Inflammatory macrophage (primary cell): ENCODE results near the gene EXOC6.
A peak's percentile ranks its signal among the peaks of the same experiment; 100 is the strongest.

Experiments used
- DNase-seq, 2 donors: peaks; one replicate each; pipeline ENCODE4 v3.0.0-alpha.2; 2020 to 2022

The EXOC6 gene

GRCh38 chr10:92834331-92834730, 14.0 kb upstream of the EXOC6 start:
- no peak for DNase-seq

GRCh38 chr10:92834986-92835385, 13.3 kb upstream of the EXOC6 start:
- DNase-seq: no peak

GRCh38 chr10:92837456-92837855, 10.9 kb upstream of the EXOC6 start:
- DNase-seq: no peak

- peak; percentile 74 to 77 for DNase-seq
These were observed 8.9 kb upstream of the EXOC6 start for GRCh38 chr10:92839191-92840085.

GRCh38 chr10:92844746-92845145, 3.6 kb upstream of the EXOC6 start:
- no peak for DNase-seq

GRCh38 chr10:92845921-92846320, 2.4 kb upstream of the EXOC6 start:
- peak; percentile 75 to 80 for DNase-seq

- no peak for DNase-seq
These were observed 2.0 kb upstream of the EXOC6 start for GRCh38 chr10:92846344-92846743.

GRCh38 chr10:92846854-92847201, 1.5 kb upstream of the EXOC6 start:
- no peak for DNase-seq

- DNase-seq: peak; percentile 13 to 37
These were observed 987 bp upstream of the EXOC6 start for GRCh38 chr10:92847202-92847864.

GRCh38 chr10:92848037-92848440, 281 bp upstream of the EXOC6 start:
- DNase-seq: no peak

GRCh38 chr10:92849234-92849525, 860 bp downstream of the EXOC6 start:
- DNase-seq: no peak

- no peak for DNase-seq
These were observed 1.3 kb downstream of the EXOC6 start for GRCh38 chr10:92849576-92850090.

GRCh38 chr10:92850185-92850584, 1.9 kb downstream of the EXOC6 start:
- DNase-seq: peak; percentile 31 to 52

- DNase-seq: no peak
These were observed 2.7 kb downstream of the EXOC6 start for GRCh38 chr10:92851003-92851402.

GRCh38 chr10:92855560-92855959, 7.2 kb downstream of the EXOC6 start:
- no peak for DNase-seq

- no peak for DNase-seq
These were observed 9.7 kb downstream of the EXOC6 start for GRCh38 chr10:92857904-92858514.

GRCh38 chr10:92867235-92867634, 18.9 kb downstream of the EXOC6 start:
- DNase-seq: no peak

- no peak for DNase-seq
These were observed 19.7 kb downstream of the EXOC6 start for GRCh38 chr10:92868036-92868435.

- DNase-seq: no peak
These were observed 20.2 kb downstream of the EXOC6 start for GRCh38 chr10:92868557-92868956.

- DNase-seq: no peak
These were observed 24.7 kb downstream of the EXOC6 start for GRCh38 chr10:92873029-92873428.

- DNase-seq: no peak
These were observed 28.3 kb downstream of the EXOC6 start for GRCh38 chr10:92876509-92877036.

- DNase-seq: peak; percentile 44 to 68
These were observed 32.0 kb downstream of the EXOC6 start for GRCh38 chr10:92880233-92880861.

GRCh38 chr10:92880917-92881316, 32.6 kb downstream of the EXOC6 start:
- DNase-seq: no peak
